Stimulated activated effector memory CD8-positive, alpha-beta T cell treated with anti-CD3 and anti-CD28 coated beads, Interleukin-12 subunit alpha, Interleukin-12 subunit beta, amount 100 ng/mL, for 72 hours (primary cell): ENCODE results near the gene OAF.
A peak's percentile ranks its signal among the peaks of the same experiment; 100 is the strongest.

Experiments
- ATAC-seq: fragments of 150-1000 bp; cut with Tn5 transposase; 2 replicates; pipeline ENCODE4 v1.10.0; 2021
- DNase-seq, 2 donors: peaks; one replicate each; pipeline ENCODE4 v3.0.0; 2021 to 2022; ENCODE audit warnings: low spot score in 2 of 2
- H3K27ac Mint-ChIP-seq: one replicate; pipeline ENCODE4 v1.8.0; 2022; ENCODE audit warnings: mild to moderate bottlenecking, mixed read lengths
- H3K36me3 Mint-ChIP-seq: one replicate; pipeline ENCODE4 v1.8.0; 2022; ENCODE audit warnings: mild to moderate bottlenecking, mixed read lengths
- H3K4me1 Mint-ChIP-seq: one replicate; pipeline ENCODE4 v1.8.0; 2022; ENCODE audit warnings: mixed read lengths
- H3K4me3 Mint-ChIP-seq: one replicate; pipeline ENCODE4 v1.8.0; 2022; ENCODE audit warnings: mild to moderate bottlenecking, mixed read lengths
- H3K9me3 Mint-ChIP-seq: one replicate; pipeline ENCODE4 v1.8.0; 2022; ENCODE audit warnings: mixed read lengths

OAF gene

GRCh38 chr11:120192831-120193625, 17.8 kb upstream of the OAF start:
- DNase-seq (no peak), ATAC-seq (no peak)
- no peak overlapping the region for H3K27ac Mint-ChIP-seq
- no peaks in the 10 kb centered on the region for H3K4me1 Mint-ChIP-seq
- H3K36me3 Mint-ChIP-seq = no peaks in the 10 kb centered on the region
- H3K4me3 Mint-ChIP-seq = no peak overlapping the region
- no peaks in the 10 kb centered on the region for H3K9me3 Mint-ChIP-seq

DNA sequence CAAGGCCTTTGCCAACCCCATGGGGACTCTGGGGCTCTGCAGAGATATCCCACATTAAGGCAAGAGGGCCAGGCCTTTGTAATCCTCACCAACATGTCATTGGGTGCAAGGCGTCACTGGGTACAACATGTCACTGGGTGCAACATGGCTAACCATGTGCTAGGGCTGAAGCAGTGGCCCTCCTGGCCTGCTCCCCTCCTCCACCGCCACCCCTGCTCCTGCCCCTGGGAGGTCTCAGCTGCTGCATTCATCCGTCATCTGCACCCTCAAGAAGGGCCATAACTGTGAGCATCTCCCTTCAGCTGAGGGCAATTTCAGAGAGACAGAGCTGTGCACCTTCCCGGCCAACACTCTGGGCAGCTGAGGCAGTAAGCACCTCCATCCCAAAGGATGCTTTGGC, 16.7 kb upstream of the OAF start:
- no peak for ATAC-seq
- Mint-ChIP-seq H3K4me3 (no peak overlapping the region), H3K36me3 (no peaks in the 10 kb centered on the region)

DNA sequence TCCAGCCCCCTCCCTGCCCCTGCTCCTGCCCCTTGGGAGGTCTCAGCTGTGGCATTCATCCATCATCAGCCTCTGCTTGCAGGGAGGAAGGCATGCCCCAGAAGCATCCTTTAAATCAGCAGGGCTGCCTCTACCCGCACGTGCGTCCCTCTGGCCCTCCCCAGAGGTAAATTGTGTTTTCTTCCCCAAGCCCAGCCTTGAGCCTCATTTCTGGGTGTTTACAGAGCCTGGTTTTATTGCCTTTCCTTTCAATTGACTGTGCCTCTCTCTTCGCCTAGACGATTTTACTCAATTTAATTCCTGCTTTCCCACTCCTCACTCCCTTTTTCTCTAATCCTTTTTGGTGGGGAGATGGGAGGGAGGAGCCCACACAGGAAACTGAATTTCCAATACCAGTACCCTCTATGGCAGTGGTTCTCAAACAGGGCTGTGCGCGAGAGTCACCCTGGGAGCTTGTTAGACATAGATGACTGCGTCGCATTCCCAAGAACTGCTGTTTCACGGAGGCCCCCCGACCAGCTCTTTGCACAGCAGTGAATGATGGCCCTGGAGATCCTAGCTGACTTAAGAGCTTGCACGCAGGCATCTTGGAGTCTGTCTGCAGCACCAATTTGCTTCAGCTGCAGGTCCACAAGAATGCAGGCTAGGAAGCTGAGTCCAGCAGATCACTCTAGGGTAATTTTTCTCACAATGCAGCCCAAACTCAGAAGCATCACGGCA, 15.1 kb upstream of the OAF start:
- ATAC-seq (no peak), DNase-seq (no peak)
- H3K27ac Mint-ChIP-seq = no peak overlapping the region
- H3K4me3 Mint-ChIP-seq = no peak overlapping the region
- no peaks in the 10 kb centered on the region for H3K36me3 Mint-ChIP-seq
- no peaks in the 10 kb centered on the region for H3K4me1 Mint-ChIP-seq
- no peaks in the 10 kb centered on the region for H3K9me3 Mint-ChIP-seq

More for the DNA sequence above, 16.7 kb upstream of the OAF start:
- DNase-seq = no peak
- Mint-ChIP-seq H3K4me1 (no peaks in the 10 kb centered on the region), H3K27ac (no peak overlapping the region), H3K9me3 (no peaks in the 10 kb centered on the region)

DNA sequence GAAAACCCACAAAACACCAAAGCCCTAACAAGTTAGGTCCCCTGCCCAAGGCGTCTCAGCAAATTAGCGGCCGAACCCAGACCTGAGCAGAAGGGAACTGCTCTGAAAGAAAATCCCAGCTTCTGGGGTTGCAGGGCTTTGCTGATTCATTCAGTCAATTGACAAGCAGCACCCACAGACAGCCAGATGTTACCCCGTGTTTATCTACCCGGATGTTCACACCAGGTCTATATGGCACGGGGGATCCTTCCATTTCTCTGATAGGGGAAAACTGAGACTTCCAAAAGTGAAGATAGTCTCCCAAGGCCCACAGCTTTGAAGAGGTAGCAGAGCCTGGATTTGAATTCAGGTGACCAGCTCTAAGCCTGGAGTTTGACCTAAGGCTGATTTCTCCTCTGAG, 14.0 kb upstream of the OAF start:
- no peak for ATAC-seq

GRCh38 chr11:120197251-120197891, 13.5 kb upstream of the OAF start:
- H3K36me3 Mint-ChIP-seq = no peaks in the 10 kb centered on the region
- no peaks in the 10 kb centered on the region for H3K4me1 Mint-ChIP-seq
- H3K4me3 Mint-ChIP-seq = no peak overlapping the region
- no peak for DNase-seq
- no peak for ATAC-seq
- no peaks in the 10 kb centered on the region for H3K9me3 Mint-ChIP-seq
- H3K27ac Mint-ChIP-seq = no peak overlapping the region

More for the DNA sequence above, 14.0 kb upstream of the OAF start:
- H3K9me3 Mint-ChIP-seq = no peaks in the 10 kb centered on the region
- H3K4me3 Mint-ChIP-seq = no peak overlapping the region
- H3K27ac Mint-ChIP-seq = no peak overlapping the region
- no peaks in the 10 kb centered on the region for H3K36me3 Mint-ChIP-seq
- H3K4me1 Mint-ChIP-seq = no peaks in the 10 kb centered on the region
- DNase-seq = no peak

DNA sequence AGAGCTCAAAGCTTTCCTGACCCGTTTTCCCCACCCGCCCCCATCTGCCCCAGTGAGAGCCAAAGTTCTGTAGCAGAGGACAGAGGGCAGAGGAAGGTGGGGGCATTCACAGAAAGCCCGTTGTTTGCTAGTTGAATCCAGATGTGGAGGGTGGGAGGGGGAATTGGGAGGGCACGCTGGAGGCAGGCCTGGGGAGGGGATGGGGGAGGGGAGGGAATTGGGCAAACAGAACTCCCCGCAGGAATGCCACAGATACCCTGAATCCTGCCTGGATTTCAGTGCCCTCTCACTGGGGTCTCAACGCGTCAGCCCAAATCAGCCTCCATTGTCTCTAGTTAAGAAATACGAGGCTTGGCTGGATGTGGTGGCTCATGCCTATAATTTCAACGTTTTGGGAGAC, 12.9 kb upstream of the OAF start:
- no peak for DNase-seq

GRCh38 chr11:120198403-120198786, 12.4 kb upstream of the OAF start:
- no peak for DNase-seq
- no peak for ATAC-seq
- H3K4me3 Mint-ChIP-seq = no peak overlapping the region
- H3K4me1 Mint-ChIP-seq = no peaks in the 10 kb centered on the region
- H3K36me3 Mint-ChIP-seq = no peaks in the 10 kb centered on the region
- H3K9me3 Mint-ChIP-seq = no peaks in the 10 kb centered on the region
- no peak overlapping the region for H3K27ac Mint-ChIP-seq

More for the DNA sequence above, 12.9 kb upstream of the OAF start:
- no peaks in the 10 kb centered on the region for H3K36me3 Mint-ChIP-seq
- no peaks in the 10 kb centered on the region for H3K4me1 Mint-ChIP-seq
- H3K4me3 Mint-ChIP-seq = no peak overlapping the region
- no peak overlapping the region for H3K27ac Mint-ChIP-seq
- H3K9me3 Mint-ChIP-seq = no peaks in the 10 kb centered on the region
- no peak for ATAC-seq

- no peak overlapping the region for H3K4me3 Mint-ChIP-seq
- DNase-seq (no peak), ATAC-seq (peak; percentile 33)
- H3K36me3 Mint-ChIP-seq = no peaks in the 10 kb centered on the region
- no peaks in the 10 kb centered on the region for H3K4me1 Mint-ChIP-seq
- H3K9me3 Mint-ChIP-seq = no peaks in the 10 kb centered on the region
- no peak overlapping the region for H3K27ac Mint-ChIP-seq
Observed at GRCh38 chr11:120198787-120199469, 11.9 kb upstream of the OAF start.

DNA sequence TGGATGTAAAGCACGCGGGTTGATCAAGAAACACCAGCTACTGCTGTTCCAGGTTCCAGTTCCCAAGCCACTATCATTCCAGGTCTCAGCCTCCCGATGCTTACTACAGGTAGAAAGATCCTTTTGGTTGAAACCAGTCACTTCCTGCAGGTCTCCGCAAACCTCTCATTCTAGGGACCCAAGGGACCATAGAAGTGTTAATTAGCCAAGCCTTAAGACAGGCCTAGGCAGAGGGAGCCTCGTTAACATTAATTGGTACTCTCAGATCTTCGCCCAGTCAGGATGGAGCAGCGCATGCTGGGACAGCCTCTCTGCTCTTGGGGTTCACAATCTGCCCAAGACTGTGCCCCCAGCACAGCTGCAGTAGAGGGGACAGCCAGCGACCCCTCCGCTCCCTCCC, 11.2 kb upstream of the OAF start:
- Mint-ChIP-seq H3K9me3 (no peaks in the 10 kb centered on the region), H3K36me3 (no peaks in the 10 kb centered on the region), H3K4me3 (no peak overlapping the region), H3K27ac (no peak overlapping the region), H3K4me1 (no peaks in the 10 kb centered on the region)
- ATAC-seq (no peak), DNase-seq (no peak)

DNA sequence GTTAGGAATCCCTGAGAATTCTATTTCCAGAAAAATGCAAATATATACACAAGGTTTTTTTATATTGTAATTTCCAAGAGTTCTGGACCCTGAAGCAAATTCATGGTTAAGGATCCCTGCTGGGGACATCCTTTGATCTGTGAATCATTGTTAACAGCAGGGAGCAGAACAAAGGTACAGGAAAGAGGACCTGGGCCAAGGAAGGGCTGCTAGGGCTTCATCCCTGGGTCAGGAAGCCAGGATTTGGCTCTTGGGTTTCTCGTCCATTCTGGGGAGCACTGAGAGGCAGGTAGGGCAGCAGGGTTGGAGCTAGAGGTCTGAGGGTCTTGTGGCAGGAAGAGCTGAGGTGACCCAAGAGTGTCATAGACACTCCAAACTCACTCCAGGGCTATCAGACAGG, 10.2 kb upstream of the OAF start:
- Mint-ChIP-seq H3K36me3 (no peaks in the 10 kb centered on the region), H3K4me3 (no peak overlapping the region), H3K27ac (no peak overlapping the region), H3K9me3 (no peaks in the 10 kb centered on the region), H3K4me1 (no peaks in the 10 kb centered on the region)
- no peak for ATAC-seq
- no peak for DNase-seq

- Mint-ChIP-seq H3K36me3 (no peaks in the 10 kb centered on the region), H3K9me3 (no peaks in the 10 kb centered on the region), H3K27ac (no peak overlapping the region), H3K4me3 (no peak overlapping the region), H3K4me1 (no peaks in the 10 kb centered on the region)
- no peak for ATAC-seq
- DNase-seq = no peak
Observed at GRCh38 chr11:120201653-120202052, 9.2 kb upstream of the OAF start.

GRCh38 chr11:120203626-120204025, 7.2 kb upstream of the OAF start:
- Mint-ChIP-seq H3K4me1 (no peaks in the 10 kb centered on the region), H3K27ac (no peak overlapping the region), H3K36me3 (no peaks in the 10 kb centered on the region), H3K9me3 (no peaks in the 10 kb centered on the region), H3K4me3 (no peak overlapping the region)
- DNase-seq (no peak), ATAC-seq (no peak)

DNA sequence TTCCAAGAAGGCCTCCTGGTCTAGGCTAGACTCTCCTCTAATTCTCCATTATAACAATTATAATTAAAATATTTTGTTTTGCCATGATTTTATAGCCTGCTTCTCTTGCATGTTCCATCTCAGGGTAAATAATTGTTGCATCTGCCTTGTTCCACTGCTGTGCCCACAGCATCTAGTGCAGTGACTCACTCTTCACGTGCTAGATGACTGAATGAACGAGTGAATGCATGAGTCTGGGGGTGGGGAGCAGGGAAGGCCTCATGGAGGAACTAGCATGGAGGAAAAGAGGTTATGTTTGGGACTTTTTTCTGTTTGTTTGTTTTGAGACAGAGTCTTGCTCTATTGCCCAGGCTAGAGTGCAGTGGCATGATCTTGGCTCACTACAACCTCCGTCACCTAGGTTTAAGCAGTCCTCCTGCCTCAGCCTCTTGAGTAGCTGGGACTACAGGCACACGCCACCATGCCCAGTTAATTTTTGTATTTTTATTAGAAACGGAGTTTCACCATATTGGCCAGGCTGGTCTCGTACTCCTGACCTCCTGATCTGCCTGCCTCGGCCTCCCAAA, 5.2 kb upstream of the OAF start:
- Mint-ChIP-seq H3K9me3 (no peaks in the 10 kb centered on the region), H3K4me3 (no peak overlapping the region), H3K4me1 (peaks cover 8% of the 10 kb centered on the region), H3K36me3 (no peaks in the 10 kb centered on the region), H3K27ac (no peak overlapping the region)
- ATAC-seq (no peak), DNase-seq (no peak)

DNA sequence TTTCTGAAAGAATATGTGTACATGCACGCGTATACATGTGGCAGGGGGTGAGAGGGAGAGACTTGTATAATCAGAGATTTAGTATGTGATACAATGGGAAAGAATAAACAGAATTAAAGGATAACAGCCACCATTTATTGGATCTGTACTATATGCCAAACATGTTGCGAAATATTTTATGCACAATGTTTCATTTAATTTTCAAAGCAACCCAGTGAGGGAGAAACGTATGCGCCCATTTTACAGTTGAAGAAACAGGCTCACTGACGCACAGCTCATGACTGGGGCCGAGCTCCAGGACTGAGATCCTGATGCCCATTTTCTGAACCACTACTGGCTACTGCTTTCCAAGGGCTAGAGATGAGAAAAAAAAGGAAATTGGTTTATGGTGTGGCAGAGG, 3.3 kb upstream of the OAF start:
- H3K9me3 Mint-ChIP-seq = no peaks in the 10 kb centered on the region
- no peak overlapping the region for H3K4me3 Mint-ChIP-seq
- ATAC-seq (no peak), DNase-seq (no peak)
- H3K36me3 Mint-ChIP-seq = no peaks in the 10 kb centered on the region
- H3K4me1 Mint-ChIP-seq = peaks cover 20% of the 10 kb centered on the region
- no peak overlapping the region for H3K27ac Mint-ChIP-seq

- Mint-ChIP-seq H3K4me1 (peaks cover 20% of the 10 kb centered on the region), H3K9me3 (no peaks in the 10 kb centered on the region), H3K36me3 (no peaks in the 10 kb centered on the region), H3K27ac (no peak overlapping the region), H3K4me3 (no peak overlapping the region)
- DNase-seq (no peak), ATAC-seq (no peak)
Observed at GRCh38 chr11:120208001-120208441, 2.8 kb upstream of the OAF start.
